Tibial artery (tissue), 4 donors: Measurements from ENCODE around the gene SRGAP3.

ENCODE experiments used
- DNase-seq, 2 donors: peaks; one replicate each; pipeline ENCODE4 v3.0.0-alpha.2; 2019
- H3K27ac ChIP-seq, 2 donors: fragments of 200-600 bp; sonication (generic) in 1 of 2; 1 replicate in 1 of 2; 2 replicates in 1 of 2; pipeline ENCODE4 v1.5.1; 2018 to 2019; ENCODE audit warnings: mild to moderate bottlenecking in 1 of 2
- H3K27me3 ChIP-seq, 2 donors: fragments of 200-600 bp; sonication (generic) in 1 of 2; one replicate each; pipeline versions ENCODE4 v1.5.1 to v1.6.0; 2016 to 2019
- H3K36me3 ChIP-seq, 3 donors: fragments of 200-600 bp; sonication (generic) in 2 of 3; one replicate each; pipeline ENCODE4 v1.5.1; 2016 to 2019; ENCODE audit warnings: mild to moderate bottlenecking in 2 of 3
- H3K4me1 ChIP-seq, 4 donors: fragments of 200-600 bp; sonication (generic) in 2 of 4; 1 replicate in 3 of 4; 2 replicates in 1 of 4; pipeline ENCODE4 v1.5.1; 2016 to 2019
- H3K4me3 ChIP-seq, 2 donors: fragments of 200-600 bp; sonication (generic) in 1 of 2; 1 replicate in 1 of 2; 2 replicates in 1 of 2; pipeline ENCODE4 v1.5.1; 2018 to 2019; ENCODE audit warnings: mild to moderate bottlenecking in 2 of 2
- H3K9me3 ChIP-seq, 3 donors: fragments of 200-600 bp; sonication (generic) in 1 of 3; one replicate each; pipeline ENCODE4 v1.5.1; 2016 to 2019
- intact Hi-C: fragments of 100-400 bp; cut with DNase I; formaldehyde crosslinking; loops from one replicate; pipeline ENCODE4 v1.15.0; 2023; ENCODE audit warnings: low total_unique reads
- TF ChIP-seq, protein P1 (sequence below), 2 experiments: fragments of 200-600 bp in 1 of 2; fragments of 450-650 bp in 1 of 2; IDR thresholded peaks; one replicate each; pipeline ENCODE4 v1.5.1; 2017 to 2019; ENCODE audit warnings: antibody characterized with exemption in 2 of 2, mild to moderate bottlenecking in 1 of 2, moderate library complexity in 1 of 2

Gene SRGAP3

DNA sequence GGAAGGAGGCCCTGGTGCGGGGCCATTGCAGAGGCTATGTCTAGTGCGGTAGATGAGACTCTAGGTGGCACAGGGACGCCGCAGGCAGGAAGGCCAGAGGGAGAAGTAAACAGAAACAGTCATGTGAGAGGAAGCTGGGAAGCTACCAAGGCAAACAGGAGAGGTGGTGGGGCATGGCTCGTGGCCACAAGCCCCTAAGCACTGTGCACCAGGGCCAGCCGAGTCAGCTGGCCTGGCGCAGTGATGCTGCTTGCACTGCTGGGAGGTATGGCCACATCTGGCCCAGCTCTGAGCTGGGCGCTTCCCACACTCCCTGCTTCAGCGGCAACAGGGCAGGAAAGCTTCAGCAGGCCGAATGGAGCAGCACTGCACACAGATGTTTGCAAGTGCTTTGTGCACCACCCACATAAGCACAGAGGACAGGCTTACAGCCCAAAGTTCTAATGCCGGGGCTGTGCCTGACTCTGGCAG is 76.6 kb downstream of the SRGAP3 start:
- Histone ChIP-seq H3K36me3 (no peaks in the 10 kb centered on the region), H3K9me3 (no peaks in the 10 kb centered on the region), H3K27me3 (no peaks in the 10 kb centered on the region), H3K4me1 (peaks cover 0 to 10% (median 0%) of the 10 kb centered on the region in 4 donors), H3K4me3 (no peak overlapping the region), H3K27ac (no peak overlapping the region)
- DNase-seq, result no peak
- intact Hi-C loops, result no loop called here
- TF ChIP-seq, protein P1, sequence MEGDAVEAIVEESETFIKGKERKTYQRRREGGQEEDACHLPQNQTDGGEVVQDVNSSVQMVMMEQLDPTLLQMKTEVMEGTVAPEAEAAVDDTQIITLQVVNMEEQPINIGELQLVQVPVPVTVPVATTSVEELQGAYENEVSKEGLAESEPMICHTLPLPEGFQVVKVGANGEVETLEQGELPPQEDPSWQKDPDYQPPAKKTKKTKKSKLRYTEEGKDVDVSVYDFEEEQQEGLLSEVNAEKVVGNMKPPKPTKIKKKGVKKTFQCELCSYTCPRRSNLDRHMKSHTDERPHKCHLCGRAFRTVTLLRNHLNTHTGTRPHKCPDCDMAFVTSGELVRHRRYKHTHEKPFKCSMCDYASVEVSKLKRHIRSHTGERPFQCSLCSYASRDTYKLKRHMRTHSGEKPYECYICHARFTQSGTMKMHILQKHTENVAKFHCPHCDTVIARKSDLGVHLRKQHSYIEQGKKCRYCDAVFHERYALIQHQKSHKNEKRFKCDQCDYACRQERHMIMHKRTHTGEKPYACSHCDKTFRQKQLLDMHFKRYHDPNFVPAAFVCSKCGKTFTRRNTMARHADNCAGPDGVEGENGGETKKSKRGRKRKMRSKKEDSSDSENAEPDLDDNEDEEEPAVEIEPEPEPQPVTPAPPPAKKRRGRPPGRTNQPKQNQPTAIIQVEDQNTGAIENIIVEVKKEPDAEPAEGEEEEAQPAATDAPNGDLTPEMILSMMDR (IDR thresholded peaks at IDR 0.05), result no peak

GRCh38 chr3:9170851-9171160 is 78.6 kb downstream of the SRGAP3 start:
- Histone ChIP-seq H3K27me3 (no peaks in the 10 kb centered on the region), H3K4me3 (no peak overlapping the region), H3K4me1 (peaks cover 0 to 10% (median 0%) of the 10 kb centered on the region in 4 donors), H3K27ac (no peak overlapping the region), H3K9me3 (no peaks in the 10 kb centered on the region), H3K36me3 (no peaks in the 10 kb centered on the region)
- DNase-seq, result no peak
- TF ChIP-seq, protein P1 (IDR thresholded peaks at IDR 0.05), result no peak
- intact Hi-C loops, result no loop called here

DNA sequence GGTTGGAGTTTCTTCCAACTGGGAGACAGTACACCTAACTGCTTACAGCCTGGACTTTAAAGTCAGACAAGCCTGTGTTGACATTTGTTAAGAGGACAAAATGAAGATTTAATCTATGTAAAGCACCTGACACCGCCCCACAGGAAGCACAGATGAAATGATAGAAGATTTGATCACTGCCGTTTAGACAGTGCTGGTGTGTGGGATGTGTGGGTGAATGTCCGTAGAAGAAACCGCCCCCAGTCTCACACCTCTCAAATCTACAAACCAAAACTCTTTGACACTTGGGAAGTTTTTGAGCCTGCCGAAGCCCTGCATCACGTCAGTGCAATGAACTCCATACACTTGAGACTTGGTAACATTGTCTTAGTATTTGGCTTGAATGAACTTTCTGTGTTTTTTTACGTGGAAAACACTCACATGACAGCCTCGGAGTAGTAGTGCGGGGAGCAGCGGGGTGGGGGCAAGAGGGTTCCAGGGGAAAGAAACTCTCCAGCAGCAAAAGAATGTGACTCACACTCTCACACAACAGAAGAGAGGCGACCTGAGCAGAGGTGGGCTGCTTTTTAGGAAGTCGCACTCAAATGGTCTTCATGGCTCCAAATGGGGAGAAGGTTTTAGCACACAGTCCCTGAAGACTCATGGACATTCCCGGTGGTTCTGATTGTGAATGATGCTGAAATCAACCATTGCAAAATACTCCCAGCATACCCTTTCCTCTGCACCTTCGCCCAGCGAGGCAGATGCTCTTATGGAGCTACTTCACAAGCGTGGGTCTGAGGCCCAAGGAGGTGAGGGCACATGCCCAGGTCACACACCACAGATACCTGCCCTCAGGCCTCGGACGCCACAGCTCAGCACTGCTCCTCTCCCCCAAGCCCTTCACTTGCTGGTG is 79.2 kb downstream of the SRGAP3 start:
- no peaks in the 10 kb centered on the region for H3K36me3 ChIP-seq
- peaks cover 0 to 5% (median 0%) of the 10 kb centered on the region in 4 donors for H3K4me1 ChIP-seq
- no peak overlapping the region for H3K4me3 ChIP-seq
- no peak overlapping the region for H3K27ac ChIP-seq
- no peak for DNase-seq
- H3K27me3 ChIP-seq, result no peaks in the 10 kb centered on the region
- intact Hi-C loops, result no loop called here
- no peaks in the 10 kb centered on the region for H3K9me3 ChIP-seq
- TF ChIP-seq, protein P1 (IDR thresholded peaks at IDR 0.05), result no peak

GRCh38 chr3:9169326-9169725 is 80.1 kb downstream of the SRGAP3 start:
- Histone ChIP-seq H3K27ac (no peak overlapping the region), H3K9me3 (no peaks in the 10 kb centered on the region), H3K36me3 (no peaks in the 10 kb centered on the region), H3K27me3 (no peaks in the 10 kb centered on the region), H3K4me3 (no peak overlapping the region), H3K4me1 (peaks cover 0 to 4% (median 0%) of the 10 kb centered on the region in 4 donors)
- TF ChIP-seq, protein P1 (IDR thresholded peaks at IDR 0.05), result no peak
- DNase-seq, result no peak
- intact Hi-C loops, result no loop called here

DNA sequence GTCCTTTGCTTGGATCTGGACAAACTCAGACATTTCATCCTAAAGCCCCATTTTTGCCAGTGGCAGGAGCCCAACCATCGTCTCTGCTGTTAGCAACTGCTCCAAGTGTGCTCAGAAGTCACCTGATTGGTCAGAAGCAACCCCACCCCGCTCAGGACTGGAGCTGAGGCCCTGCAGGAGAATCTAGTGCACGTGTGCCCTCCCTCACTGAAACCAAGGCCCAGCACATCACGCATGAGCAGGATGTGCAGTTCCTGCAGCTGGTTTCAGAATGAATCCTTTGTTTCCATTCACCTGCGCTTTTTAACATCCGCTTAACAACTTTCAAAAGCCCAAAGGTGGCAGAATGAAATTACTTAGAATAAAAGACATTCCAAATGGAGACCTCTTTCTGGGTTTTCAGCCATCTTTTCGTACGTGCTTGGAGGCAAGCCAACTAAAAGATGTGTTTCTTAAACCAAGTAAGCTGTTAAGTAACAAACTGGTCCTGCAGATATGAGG is 81.2 kb downstream of the SRGAP3 start:
- no peak overlapping the region for H3K27ac ChIP-seq
- TF ChIP-seq, protein P1 (IDR thresholded peaks at IDR 0.05), result no peak
- peaks cover 0 to 4% (median 0%) of the 10 kb centered on the region in 4 donors for H3K4me1 ChIP-seq
- H3K36me3 ChIP-seq, result no peaks in the 10 kb centered on the region
- no peak for DNase-seq
- no peak overlapping the region for H3K4me3 ChIP-seq
- no peaks in the 10 kb centered on the region for H3K9me3 ChIP-seq
- H3K27me3 ChIP-seq, result no peaks in the 10 kb centered on the region
- intact Hi-C loops, result no loop called here
